Measurements from ENCODE around the gene NACC2. TPM values are rescaled to one million over a fixed set of nuclear protein-coding genes. Genes with fewer than 3 reads are reported as not detected.

Gene NACC2
- total and polyA plus RNA-seq, 10 of the 15 experiments (the other 5 are each of a cell fraction or from before 2014, with no cell fraction given), result 0.66 to 14.7 (median 3.5) TPM

DNA sequence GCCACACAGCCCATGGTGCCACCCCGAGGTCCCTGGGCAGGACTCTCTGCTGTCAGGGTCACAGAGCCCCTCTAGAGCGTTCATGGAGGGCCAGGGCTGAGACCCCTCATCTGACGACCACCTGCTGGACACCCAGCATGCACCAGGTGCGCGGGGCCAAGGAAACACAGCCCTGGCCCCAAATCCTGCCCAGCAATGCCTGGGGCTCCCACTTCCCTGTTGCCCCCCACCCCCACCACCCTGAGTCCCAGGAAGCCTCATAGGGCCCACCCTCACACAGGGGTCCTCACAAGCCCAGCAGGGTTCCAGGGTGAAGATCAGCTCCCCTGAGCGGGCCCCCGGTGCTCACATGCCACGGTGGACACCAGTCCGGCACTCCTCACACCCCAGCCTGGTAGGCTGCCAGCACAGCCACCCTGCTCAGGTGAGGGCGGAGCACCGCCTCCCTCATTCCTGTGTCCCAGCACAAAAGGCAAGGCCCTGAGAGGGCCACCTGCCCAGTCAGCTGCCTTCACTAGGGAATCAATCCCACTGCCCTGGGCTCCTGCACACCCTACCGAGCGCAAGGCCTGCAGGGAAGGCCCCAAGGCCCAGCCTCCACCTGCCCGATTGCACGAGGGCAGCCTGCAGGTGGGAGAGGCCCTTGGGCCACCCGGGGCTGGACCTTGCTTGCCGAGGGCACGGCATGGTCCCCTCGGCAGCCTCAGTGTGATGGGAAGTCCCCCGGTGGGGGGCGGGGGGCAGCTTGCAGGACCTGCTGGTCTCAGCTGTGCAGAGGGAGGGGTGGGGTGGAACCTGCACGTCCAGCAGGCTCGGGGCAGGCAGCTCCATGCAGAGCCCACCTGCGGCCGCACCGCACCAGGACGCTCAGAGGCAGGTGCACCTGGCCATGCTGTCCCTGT is 77.5 kb downstream of the NACC2 start (continued):
- TF ChIP-seq, protein P1, sequence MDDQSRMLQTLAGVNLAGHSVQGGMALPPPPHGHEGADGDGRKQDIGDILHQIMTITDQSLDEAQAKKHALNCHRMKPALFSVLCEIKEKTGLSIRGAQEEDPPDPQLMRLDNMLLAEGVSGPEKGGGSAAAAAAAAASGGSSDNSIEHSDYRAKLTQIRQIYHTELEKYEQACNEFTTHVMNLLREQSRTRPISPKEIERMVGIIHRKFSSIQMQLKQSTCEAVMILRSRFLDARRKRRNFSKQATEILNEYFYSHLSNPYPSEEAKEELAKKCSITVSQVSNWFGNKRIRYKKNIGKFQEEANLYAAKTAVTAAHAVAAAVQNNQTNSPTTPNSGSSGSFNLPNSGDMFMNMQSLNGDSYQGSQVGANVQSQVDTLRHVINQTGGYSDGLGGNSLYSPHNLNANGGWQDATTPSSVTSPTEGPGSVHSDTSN (IDR thresholded peaks at IDR 0.05; ENCODE audit: insufficient replicate concordance, low read depth, low read length), result no peak
- no peak for TF ChIP-seq EP300 (IDR thresholded peaks at IDR 0.05; ENCODE audit: borderline replicate concordance in 1 of 2, control insufficient read depth in 1 of 2, low read depth in 2 of 2, low read length in 2 of 2)

DNA sequence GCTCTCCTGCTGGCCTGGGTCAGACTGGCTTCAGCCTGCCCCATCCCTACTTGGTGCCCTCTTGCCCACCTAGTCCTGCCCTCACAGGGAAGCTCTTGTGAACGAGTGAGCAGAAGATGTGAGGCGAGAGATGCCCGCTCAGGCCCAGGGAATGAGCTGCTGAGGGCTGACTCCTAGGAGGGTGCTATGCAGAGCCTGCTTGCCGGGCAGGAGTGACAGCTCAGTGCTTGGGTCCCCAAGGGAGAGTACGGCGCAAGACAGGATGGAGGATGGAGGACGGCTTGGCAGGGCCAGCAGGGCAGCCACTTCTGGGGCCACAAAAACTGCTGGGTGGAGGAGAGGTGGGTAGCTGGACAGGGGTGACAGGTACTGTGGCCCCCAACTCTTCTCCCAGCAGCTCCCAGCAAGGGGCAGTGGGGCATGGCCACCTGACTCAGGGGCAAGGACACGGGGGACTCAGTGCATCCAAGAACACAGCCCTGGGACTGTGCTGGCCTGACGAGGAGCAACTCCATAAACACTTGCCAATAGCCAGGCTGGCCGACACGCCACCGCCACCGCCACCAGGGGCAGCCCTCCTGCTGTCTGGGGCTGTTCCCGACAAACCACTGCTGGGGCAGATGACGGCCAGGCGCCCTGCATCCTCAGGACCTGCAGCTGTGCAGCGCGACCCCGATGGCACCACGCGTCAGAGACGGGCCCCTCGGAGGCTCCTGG is 78.4 kb downstream of the NACC2 start:
- Histone ChIP-seq H2AFZ (ENCODE audit: control insufficient read depth, low read depth, low read length) (no peak overlapping the region), H3K79me2 (ENCODE audit: control insufficient read depth, insufficient read depth, low read length) (no peaks in the 10 kb centered on the region), H3K4me2 (ENCODE audit: control insufficient read depth, insufficient read depth) (no peak overlapping the region), H3K9me3 (replicated peaks; ENCODE audit: control insufficient read depth, insufficient read depth, low read length) (no peaks in the 10 kb centered on the region; the same call in 2 of the 3 replicates), H3K27me3 (replicated peaks in 1 of 2; ENCODE audit: control insufficient read depth in 2 of 2, insufficient read depth in 2 of 2, low read length in 1 of 2) (no peaks in the 10 kb centered on the region), H4K20me1 (ENCODE audit: control insufficient read depth, insufficient read depth) (no peaks in the 10 kb centered on the region), H3K9ac (ENCODE audit: control insufficient read depth, insufficient read depth, low read length) (no peak overlapping the region), H3K27ac (ENCODE audit: control insufficient read depth, insufficient read depth) (no peak overlapping the region), H3K4me3 (no peak overlapping the region), H3K36me3 (ENCODE audit: control insufficient read depth in 2 of 2, insufficient read depth in 2 of 2, low read length in 1 of 2) (peaks cover 0 to 11% of the 10 kb centered on the region in 2 experiments; a peak in 2 of 4 replicates), H3K4me1 (ENCODE audit: control insufficient read depth, insufficient read depth, low read length) (no peaks in the 10 kb centered on the region)
- ChIA-PET POLR2A (no interaction called here), CTCF (no interaction called here), RAD21 (ENCODE audit: unreplicated experiment) (no interaction called here), SMC1A (ENCODE audit: uncharacterized antibody, unreplicated experiment) (no interaction called here)
- FAIRE-seq (no peak), DNase-seq (ENCODE audit: low read depth, low spot score) (no peak), ATAC-seq (no peak)
- 75% methylated on average over 23 of the region's 23 CpGs for WGBS (ENCODE audit: insufficient coverage, insufficient replicate concordance, low lambda C conversion rate, missing lambda C conversion rate)
- intact Hi-C loops (cut with micrococcal nuclease; ENCODE audit: unreplicated experiment), result no loop called here
- in situ Hi-C loops (cut with MboI), result no loop called here
- BruUV-seq (replicated peaks), result no TSS peak
- no peak for TF ChIP-seq POLR2A (IDR thresholded peaks at IDR 0.05; ENCODE audit: low read depth, low read length)
- TF ChIP-seq SMAD1 (IDR thresholded peaks at IDR 0.05; ENCODE audit: low read depth, partially characterized antibody), result no peak
- TF ChIP-seq, protein P2, sequence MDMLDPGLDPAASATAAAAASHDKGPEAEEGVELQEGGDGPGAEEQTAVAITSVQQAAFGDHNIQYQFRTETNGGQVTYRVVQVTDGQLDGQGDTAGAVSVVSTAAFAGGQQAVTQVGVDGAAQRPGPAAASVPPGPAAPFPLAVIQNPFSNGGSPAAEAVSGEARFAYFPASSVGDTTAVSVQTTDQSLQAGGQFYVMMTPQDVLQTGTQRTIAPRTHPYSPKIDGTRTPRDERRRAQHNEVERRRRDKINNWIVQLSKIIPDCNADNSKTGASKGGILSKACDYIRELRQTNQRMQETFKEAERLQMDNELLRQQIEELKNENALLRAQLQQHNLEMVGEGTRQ (IDR thresholded peaks at IDR 0.05; ENCODE audit: borderline replicate concordance, low read depth, low read length), result no peak
- TF ChIP-seq IKZF1 (conservative IDR thresholded peaks at IDR 0.05), result no peak
- TF ChIP-seq WRNIP1 (IDR thresholded peaks at IDR 0.05; ENCODE audit: borderline replicate concordance, low read depth, low read length), result no peak
- TF ChIP-seq NBN (IDR thresholded peaks at IDR 0.05), result no peak
- TF ChIP-seq, protein P3, sequence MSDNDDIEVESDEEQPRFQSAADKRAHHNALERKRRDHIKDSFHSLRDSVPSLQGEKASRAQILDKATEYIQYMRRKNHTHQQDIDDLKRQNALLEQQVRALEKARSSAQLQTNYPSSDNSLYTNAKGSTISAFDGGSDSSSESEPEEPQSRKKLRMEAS (IDR thresholded peaks at IDR 0.05; ENCODE audit: low read depth, low read length), result no peak
- TF ChIP-seq, protein P4, sequence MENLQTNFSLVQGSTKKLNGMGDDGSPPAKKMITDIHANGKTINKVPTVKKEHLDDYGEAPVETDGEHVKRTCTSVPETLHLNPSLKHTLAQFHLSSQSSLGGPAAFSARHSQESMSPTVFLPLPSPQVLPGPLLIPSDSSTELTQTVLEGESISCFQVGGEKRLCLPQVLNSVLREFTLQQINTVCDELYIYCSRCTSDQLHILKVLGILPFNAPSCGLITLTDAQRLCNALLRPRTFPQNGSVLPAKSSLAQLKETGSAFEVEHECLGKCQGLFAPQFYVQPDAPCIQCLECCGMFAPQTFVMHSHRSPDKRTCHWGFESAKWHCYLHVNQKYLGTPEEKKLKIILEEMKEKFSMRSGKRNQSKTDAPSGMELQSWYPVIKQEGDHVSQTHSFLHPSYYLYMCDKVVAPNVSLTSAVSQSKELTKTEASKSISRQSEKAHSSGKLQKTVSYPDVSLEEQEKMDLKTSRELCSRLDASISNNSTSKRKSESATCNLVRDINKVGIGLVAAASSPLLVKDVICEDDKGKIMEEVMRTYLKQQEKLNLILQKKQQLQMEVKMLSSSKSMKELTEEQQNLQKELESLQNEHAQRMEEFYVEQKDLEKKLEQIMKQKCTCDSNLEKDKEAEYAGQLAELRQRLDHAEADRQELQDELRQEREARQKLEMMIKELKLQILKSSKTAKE (IDR thresholded peaks at IDR 0.05; ENCODE audit: low read depth, poor library complexity, severe bottlenecking), result no peak
- TF ChIP-seq YBX1 (IDR thresholded peaks at IDR 0.05), result no peak
- TF ChIP-seq TCF7 (IDR thresholded peaks at IDR 0.05; ENCODE audit: borderline replicate concordance), result no peak
- TF ChIP-seq, protein P5, sequence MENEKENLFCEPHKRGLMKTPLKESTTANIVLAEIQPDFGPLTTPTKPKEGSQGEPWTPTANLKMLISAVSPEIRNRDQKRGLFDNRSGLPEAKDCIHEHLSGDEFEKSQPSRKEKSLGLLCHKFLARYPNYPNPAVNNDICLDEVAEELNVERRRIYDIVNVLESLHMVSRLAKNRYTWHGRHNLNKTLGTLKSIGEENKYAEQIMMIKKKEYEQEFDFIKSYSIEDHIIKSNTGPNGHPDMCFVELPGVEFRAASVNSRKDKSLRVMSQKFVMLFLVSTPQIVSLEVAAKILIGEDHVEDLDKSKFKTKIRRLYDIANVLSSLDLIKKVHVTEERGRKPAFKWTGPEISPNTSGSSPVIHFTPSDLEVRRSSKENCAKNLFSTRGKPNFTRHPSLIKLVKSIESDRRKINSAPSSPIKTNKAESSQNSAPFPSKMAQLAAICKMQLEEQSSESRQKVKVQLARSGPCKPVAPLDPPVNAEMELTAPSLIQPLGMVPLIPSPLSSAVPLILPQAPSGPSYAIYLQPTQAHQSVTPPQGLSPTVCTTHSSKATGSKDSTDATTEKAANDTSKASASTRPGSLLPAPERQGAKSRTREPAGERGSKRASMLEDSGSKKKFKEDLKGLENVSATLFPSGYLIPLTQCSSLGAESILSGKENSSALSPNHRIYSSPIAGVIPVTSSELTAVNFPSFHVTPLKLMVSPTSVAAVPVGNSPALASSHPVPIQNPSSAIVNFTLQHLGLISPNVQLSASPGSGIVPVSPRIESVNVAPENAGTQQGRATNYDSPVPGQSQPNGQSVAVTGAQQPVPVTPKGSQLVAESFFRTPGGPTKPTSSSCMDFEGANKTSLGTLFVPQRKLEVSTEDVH (IDR thresholded peaks at IDR 0.05; ENCODE audit: low read depth, partially characterized antibody), result no peak

Data from GM12878 (cell line).